GM12875 (cell line): ENCODE results near the gene CCDC178.

Source experiments
- H3K4me3 ChIP-seq: one replicate; pipeline ENCODE4 v1.5.1; 2011; ENCODE audit warnings: low read depth, low read length, control low read depth
- CTCF ChIP-seq: IDR thresholded peaks from 2 replicates; pipeline ENCODE4 v1.5.1; 2011; ENCODE audit warnings: low read depth, mild to moderate bottlenecking, control low read depth, inconsistent platforms, low read length, moderate library complexity, borderline replicate concordance; ENCODE audit not compliant: insufficient read depth

CCDC178 gene

DNA sequence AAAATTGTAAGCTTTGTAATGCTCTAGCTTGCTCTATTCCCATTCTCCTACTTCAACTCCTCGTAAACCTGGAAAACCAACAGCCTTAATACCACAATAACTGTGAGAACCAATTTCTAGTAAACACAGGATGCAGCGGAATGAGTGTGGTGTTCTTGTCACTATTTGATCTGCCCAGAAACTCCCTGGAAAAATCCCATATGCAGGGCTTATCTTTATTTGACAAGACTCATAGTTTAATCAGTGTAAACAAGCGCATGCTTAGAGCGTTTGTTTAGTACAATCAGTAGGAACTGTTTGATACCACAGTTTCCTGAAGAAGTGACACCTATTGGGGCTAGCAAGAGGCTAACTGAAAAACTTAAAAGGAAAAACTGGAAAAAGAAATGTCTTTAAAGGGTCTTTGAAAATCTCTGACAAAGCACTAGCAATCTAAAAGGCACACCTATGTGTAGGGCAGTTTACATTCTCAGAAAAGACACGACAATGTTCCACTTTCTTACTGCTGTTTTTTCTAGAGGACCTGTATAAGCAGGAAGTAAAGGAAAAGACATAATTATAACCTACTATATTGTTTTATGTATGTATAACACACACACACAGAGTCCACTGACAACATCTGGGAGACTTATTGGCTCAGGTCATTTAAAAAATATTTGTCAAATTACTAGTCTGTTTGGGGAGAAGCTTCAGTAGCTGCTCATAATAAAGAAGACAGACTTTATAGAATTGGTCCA, 426.3 kb downstream of the CCDC178 start:
- H3K4me3 ChIP-seq = no peak overlapping the region
- no peak for TF ChIP-seq CTCF

DNA sequence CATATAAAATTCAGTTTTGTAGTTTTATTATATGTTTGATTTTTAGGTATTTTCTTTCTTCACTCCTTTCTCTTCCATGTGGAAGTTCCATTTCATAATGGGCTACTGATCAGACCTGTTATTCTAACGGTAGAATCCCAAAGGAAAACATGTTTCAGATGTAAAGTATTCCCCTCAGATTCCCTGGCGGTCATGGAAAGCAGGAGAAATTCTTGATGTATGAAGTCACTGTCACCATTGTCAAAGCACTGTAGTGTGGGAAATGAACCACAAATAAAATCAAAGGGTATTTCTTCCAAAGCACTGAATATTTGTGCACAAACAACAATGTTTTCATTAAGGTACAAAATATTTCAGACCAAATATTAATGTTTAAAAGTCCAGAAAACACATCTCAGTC, 430.4 kb downstream of the CCDC178 start:
- no peak overlapping the region for H3K4me3 ChIP-seq

DNA sequence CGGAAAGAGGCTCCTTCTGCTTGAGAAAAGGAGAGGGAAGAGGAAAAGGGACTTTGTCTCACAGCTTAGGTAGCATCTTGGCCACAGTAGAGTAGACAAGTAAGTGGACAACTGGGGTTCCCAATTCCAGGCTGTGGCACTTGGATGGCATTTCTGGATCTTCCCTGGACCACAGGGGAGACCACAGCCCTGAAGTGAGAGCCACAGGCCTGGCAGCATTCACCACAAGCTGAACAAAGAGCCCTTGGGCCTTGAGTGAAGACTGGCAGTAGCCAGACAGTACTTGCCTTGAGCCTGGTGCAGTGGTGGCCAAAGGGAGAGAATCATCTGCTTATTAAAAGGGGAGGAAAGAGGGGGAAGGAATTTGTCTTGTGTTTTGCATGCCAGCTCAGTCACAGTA, 441.6 kb downstream of the CCDC178 start:
- no peak overlapping the region for H3K4me3 ChIP-seq
- no peak for TF ChIP-seq CTCF

More for the DNA sequence above, 430.4 kb downstream of the CCDC178 start:
- no peak for TF ChIP-seq CTCF

DNA sequence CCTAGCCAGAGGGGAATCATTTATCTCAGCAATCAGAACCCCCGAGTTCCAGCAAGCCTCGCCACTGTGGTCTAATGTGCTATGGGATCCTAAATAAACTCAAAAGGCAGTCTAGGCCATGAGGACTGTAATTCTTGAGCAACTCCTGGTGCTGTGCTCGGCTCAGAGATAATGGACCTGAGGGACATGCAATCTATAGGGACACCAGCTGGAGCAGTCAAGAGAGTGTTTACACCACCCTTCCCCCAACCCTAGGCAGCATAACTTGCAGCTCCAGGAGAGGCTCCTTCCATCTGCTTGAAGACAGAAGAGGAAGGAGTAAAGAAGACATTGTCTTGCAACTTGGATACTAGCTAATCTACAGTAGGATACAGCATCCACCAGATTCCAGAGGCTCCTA, 442.2 kb downstream of the CCDC178 start:
- H3K4me3 ChIP-seq = no peak overlapping the region
- TF ChIP-seq CTCF = no peak

DNA sequence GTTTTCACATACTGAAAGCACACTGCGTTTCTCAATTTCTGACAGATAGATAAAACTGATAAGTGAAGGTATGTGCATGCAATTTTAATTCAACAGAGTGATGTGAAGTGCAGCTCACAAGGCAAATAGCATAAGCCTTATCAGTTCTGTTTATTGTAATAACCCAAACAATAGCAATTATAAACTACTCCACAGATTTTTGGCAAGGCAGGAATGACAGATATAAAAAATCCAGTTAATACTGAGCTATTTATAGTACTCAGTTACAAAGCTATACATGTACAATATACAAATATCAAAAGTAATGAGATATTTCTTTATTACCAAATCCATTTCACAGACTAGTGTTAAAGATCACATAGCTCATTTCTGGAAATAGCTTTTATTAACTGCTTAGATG, 456.8 kb downstream of the CCDC178 start:
- no peak for TF ChIP-seq CTCF
- H3K4me3 ChIP-seq = no peak overlapping the region

DNA sequence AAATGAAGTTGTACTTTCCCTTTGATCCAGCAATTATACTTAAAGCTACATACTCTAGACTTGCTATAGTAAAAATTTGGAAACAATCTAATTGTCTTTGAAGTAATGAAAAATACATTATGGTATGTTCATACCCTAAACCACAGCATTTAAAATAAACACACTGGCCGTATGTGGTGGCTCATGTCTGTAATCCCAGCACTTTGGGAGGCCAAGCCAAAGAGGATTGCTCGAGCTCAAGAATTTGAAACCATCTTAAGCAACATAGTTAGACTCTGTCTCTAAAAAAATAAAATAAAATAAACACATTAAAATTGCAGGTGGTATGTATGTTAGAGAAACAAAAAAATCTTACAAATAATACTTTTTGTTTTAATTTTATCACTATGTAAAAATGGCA, 459.6 kb downstream of the CCDC178 start:
- no peak overlapping the region for H3K4me3 ChIP-seq
- TF ChIP-seq CTCF = no peak

DNA sequence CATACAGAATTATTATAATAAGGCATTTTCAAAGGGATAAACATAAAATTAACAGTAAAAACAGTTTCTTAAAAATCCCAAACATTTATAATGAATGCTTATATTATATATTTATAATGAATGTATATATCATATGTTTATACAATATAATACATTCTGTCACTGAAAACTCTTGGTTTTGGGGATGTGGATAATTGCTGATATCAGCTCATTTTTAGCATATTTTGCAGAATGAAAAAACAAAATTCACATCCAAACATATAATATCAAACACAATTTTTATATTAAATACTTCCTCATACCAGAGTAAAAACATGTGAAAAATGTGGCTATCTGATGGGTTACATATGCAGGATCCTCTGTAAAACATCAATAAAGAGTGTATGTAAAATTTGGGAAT, 465.0 kb downstream of the CCDC178 start:
- TF ChIP-seq CTCF = no peak
- no peak overlapping the region for H3K4me3 ChIP-seq
